ENCODE measurements around the gene CTCFL.

GRCh38 chr20:57476641-57477461, 48.1 kb downstream of the CTCFL start:
- TF ChIP-seq CTCF (conservative IDR thresholded peaks at IDR 0.05 in 1 of 2, IDR thresholded peaks at IDR 0.05 in 1 of 2; ENCODE audit: low read depth in 1 of 2, low read length in 2 of 2) (no peak), EZH2 (IDR thresholded peaks at IDR 0.05; ENCODE audit: low read length, missing control alignments) (no peak)

All from fibroblast of lung (primary cell).